Activated CD8-positive, alpha-beta memory T cell treated with anti-CD3 and anti-CD28 coated beads for 1 hour (primary cell): ENCODE data around the gene FCHSD2.
"Not testable (repeated sequence)": the region's sequence is repeated elsewhere in the genome, so short reads cannot be mapped to it uniquely, and the experiment has no call there.

Source experiments
- DNase-seq, 2 donors: peaks; one replicate each; pipeline ENCODE4 v3.0.0-alpha.2; 2020; ENCODE audit warnings: low read depth in 1 of 2; ENCODE audit errors: extremely low read depth in 1 of 2

Gene FCHSD2

DNA sequence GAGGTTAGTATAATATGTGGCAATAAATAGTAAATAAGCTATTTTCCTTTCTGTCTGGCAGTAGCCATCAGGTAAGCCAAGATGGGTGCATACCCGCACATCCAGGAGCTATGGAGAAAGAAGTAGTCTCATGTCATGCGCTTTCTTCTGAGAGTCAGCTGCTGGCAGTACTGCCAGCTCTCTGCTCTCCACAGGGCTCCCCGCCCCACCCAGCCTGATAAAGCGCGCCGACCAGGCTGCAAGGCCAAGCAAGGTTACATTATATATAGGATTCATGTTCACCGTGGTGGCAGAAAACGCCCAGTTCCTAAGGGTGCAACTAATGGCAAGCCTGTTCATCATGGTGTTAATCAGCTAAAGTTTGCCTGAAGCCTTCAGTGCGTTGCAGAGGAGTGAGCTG lies 201.7 kb downstream of the FCHSD2 start:
- no peak for DNase-seq

DNA sequence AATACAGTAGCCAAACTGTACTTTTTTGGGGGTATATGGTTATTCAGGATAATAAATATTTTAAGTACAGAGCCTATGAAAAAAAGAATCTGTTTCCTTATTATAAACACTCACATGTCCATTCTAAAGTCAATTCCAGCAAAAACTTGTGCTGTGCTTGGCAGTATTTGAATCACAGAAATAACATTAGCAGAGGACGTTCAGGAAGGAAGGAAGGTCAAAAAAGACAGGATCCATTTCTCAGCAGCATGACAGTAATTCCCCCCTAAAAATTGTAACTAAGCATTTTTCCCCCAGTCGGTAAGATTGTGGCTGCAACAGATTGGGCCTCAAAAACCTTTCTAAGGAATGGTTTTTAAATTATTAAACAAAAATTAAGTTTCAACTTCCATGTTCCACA lies 203.1 kb downstream of the FCHSD2 start:
- DNase-seq = no peak

DNA sequence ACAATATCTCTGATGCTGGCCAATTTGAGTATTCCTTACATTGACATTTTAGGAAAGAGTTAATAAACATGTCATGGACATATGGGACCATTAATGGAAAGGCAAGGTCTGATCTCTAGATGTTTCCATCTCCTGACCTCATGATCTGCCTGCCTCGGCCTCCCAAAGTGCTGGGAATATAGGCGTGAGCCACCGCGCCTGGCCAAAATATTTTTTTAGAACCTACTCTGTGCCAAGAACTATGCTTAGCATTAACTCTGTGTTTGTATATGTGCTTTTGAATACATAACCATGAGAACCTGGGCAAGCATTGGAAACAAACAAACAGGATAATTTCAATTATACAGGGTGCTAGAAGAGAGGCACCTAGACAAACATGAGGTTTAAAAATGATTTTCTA lies 204.7 kb downstream of the FCHSD2 start:
- DNase-seq = no peak

DNA sequence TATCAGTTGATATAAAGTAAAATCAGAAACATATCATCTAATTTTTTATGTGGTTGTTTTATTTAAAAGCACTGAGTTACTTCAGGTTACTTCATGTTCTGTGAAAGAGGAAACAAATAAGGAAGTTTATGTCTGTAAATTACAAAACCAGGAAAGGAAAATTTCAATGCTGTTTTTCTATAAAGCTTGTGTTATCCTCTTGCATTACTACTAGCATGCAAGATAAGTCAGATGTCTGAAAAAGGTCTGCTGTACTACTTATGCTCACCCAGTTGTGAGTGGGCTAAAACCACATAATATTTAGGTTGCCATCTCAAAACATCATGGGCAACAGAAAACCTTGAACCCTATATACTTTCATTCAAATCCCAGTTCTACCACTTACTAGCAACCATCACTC lies 206.4 kb downstream of the FCHSD2 start:
- DNase-seq = no peak

DNA sequence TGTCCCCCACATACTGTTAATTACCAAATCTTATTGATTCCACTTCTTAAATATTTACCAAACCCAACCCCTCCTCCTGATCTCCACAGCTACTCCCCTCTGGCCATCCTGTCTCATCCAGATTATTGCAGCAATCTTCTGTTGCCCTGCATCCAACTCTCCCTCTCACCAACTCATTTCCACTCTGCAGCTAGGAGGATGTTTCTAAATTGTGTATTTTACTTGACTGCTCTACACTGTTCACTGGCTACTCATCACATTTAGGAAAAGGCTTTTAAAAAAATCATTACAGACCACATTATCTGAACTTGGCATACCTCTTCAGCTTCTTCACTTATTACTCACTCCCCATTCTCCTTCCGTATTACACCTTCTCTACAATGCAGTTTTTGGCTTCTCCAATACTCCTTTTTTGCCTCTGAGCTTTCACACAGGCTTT lies 210.0 kb downstream of the FCHSD2 start:
- DNase-seq = no peak

DNA sequence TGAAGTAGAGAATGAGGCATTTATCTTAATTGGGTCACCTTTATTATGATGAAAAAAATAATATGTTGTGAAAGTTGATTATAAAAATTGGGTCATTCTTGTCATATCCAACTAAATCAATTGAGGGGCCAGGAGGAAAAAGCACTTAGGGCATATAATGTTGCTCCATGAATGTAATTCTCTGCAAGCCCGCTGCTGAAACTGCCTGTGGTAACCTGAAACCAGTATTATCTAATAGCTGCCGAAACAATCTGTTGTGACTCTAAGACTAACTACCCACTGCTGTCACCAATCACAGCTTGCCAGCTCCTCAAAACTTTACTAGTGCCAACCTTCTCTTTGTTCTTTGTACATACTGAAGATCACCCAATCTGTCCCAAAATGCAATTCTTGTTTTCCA lies 212.1 kb downstream of the FCHSD2 start:
- DNase-seq = no peak

DNA sequence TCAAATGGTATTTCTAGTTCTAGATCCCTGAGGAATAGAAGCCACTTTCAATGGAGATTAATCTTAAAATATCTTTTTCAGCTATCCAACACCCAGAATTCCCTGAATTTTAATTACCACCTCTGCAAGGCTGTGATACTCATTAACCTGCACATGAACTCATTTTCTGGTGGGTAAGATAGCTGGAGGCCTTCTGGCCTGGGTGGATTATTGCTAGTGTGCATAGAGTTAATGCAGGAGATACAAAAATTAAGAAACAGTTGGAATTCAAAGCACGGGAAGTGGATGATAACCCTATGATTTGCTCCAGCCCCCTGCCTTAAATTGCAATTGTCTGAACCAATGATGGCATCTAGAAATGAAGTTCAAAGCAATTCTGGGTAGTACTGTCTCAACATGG lies 212.9 kb downstream of the FCHSD2 start:
- DNase-seq = no peak

DNA sequence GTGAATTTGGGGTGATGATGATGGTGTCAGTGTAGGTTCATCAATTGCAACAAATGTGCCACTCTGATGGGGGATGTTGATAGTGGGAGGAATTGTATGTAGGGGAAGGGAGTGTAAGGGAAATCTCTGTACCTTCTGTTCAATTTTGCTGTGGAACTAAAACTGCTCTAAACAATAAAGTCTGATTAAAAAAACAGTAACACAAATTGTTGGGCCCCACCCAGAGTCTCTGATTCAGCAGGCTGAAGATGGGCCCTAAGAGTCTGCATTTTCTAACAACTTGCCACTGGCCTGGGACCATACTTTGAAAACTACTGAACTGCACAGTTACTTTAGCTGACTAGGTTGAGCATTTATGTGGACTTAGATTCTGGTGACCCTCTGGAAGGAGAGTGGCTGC lies 214.7 kb downstream of the FCHSD2 start:
- no peak for DNase-seq

DNA sequence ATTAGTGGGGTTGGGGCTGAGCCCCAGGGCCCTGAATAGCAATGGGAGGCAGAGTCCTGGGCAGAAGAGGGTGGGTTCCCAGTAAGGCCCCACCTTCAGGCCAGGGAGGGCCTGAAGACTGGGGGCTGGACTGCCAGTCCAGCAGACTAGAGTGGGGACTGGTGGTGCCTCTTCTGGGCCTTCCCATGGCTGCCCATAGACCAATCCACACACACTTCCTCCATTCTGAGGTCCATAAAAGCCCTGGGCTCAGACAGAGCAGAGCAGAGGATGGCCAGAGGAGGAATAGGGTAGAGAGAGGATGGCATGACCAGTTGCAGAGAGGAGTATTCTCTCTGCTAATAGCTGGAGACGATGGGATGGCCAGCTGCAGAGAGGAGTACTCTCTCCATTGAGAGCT lies 216.0 kb downstream of the FCHSD2 start:
- no peak for DNase-seq

DNA sequence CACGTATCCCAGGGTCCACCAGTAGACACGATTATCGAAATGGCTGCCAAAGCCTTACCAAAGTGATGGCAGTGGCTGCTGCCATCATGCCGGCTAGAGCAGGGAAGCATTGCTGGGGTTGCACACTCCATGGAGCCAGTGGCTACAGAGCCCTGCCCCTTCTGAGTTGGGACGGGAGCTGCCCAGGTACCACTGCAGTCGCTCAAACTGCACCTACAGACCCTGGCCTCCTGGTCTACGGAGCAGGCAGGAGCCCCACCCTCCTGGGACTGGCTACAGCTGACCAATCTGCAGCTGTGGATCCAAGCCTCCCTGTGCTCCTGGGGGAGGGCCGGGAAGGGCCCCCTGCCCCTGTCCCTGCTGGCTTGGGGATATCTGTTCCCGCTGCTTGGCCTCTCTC lies 216.5 kb downstream of the FCHSD2 start:
- DNase-seq = no peak

DNA sequence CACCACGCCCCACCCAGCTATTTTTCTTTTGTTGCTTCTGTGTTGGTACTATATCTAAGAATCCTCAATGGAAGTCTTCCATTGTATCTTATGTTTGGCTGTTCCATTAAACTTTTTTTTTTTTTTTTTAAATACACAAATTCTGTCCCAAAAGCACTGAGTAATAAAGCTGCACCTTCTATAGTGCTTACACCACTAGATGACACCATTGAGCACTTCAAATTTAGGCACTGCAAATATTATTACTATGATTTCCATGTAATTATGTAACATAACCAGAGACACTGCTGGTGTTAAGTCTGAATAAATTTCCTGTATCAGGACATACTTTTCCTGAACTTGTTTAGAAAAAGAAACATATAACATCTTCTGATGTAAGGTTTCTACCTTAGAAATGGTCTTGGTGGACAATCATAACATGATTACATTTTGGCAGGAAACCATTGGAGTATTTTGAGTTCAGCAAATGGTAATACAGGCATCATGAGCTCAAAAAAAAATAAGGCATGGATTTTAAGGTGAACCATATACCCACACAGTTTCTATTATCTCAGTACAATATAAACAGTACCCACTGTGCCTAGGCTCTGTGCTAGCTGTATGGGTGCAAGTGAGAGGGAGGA lies 217.4 kb downstream of the FCHSD2 start:
- no peak for DNase-seq

DNA sequence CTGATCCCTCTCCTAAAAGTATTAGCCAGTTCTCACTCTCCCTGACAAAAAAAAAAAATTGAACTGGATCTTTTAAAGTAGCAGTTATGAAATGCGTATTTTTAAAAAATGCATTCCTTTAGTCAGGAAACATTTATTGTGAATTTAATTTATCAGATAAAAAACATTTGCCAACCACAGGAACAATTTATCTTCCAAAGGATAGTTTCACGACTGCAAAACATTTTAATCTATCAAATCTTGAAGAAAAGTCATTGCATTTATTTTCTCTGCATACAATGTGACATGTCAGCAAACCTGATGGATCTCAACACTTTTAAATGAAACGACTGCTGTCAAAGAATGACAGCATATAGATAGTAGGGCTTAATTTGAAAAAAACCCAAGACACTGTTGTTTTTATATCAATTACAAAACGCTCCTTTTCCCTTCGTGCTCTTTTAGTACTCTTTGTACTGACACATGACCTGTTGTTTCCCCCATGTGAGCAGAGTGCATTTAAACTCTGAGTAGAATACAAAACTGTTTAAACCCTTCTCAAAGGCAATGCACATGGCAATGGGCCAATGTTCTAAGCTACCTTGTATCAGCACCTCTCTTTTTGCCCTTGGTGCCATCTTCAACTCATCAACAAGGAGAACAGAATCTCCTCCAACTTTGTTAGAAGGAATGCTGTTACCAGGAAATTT lies 220.9 kb downstream of the FCHSD2 start:
- no peak for DNase-seq

DNA sequence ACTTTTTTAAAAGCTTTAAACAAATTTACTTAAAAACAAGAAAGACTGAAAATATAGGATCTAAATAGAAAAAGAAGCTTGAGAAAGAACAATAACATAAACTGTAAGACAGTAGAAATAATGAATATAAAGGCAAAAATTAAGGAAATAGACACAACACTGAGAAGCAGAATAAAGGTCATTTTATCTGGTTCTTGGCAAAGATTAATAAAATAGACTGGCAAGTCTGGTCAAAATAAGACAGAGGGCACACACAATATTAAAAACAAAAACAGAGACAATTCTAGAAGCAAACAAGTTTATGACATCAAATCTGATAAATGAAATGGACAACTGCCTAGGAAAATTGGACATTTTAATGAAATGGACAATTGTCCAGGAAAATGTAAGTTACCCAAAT lies 222.1 kb downstream of the FCHSD2 start:
- DNase-seq = no peak

DNA sequence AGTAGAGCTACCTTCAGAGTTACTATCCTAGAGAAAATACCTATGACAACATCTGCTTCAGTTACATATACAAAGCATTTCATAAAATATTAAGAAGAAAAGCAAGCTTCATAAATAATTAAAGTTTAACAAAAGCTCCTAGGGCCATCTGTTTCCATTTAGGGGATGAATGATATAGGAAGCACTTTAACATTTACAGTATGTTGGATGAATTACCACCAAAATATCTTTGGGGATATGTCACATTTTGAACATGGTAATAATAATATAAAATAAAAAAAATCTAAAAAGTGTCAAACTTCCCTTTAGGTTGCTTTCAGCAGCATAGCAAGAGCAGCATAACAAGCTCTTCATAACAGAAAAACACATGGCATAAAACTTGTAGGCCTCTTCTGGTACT lies 223.3 kb downstream of the FCHSD2 start:
- no peak for DNase-seq

DNA sequence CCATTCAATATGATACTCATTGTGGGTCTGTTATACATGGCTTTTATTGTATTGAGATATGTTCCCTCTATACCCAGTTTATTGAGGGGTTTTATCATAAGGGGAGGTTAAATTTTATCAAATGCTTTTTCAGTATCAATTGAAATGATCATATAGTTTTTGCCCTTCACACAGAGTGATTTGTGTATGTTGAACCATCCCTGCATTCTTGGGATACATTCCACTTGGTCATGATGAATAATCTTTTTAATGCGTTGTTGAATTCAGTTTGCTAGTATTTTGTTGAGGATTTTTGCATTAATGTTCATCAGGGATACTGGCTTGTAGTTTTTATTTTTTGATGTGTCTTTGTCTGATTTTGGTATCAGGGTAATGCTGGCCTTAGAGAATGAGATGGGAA lies 229.9 kb downstream of the FCHSD2 start:
- no peak for DNase-seq

DNA sequence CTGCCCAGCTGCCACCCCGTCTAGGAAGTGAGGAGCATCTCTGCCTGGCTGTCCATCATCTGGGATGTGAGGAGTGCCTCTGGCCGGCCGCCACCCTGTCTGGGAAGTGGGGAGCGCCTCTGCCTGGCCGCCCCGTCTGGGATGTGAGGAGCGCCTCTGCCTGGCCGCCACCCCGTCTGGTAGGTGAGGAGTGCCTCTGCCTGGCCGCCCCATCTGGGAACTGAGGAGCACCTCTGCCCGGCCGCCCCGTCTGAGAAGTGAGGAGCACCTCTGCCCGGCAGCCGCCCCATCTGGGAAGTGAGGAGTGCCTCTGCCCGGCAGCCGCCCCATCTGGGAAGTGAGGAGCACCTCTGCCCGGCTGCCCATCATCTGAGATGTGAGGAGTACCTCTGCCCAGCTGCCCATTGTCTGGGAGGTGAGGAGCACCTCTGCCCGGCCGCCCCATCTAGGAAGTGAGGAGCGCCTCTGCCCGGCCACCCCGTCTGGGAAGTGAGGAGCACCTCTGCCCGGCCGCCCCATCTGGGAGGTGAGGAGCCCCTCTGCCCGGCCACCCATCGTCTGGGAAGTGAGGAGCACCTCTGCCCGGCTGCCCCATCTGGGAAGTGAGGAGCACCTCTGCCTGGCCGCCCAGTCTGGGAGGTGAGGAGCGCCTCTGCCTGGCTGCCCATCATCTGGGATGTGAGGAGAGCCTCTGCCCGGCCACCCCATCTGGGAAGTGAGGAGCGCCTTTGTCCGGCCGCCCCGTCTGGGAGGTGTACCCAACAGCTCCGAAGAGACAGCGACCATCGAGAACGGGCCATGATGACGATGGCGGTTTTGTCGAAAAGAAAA lies 232.3 kb downstream of the FCHSD2 start:
- DNase-seq = not testable (repeated sequence)

DNA sequence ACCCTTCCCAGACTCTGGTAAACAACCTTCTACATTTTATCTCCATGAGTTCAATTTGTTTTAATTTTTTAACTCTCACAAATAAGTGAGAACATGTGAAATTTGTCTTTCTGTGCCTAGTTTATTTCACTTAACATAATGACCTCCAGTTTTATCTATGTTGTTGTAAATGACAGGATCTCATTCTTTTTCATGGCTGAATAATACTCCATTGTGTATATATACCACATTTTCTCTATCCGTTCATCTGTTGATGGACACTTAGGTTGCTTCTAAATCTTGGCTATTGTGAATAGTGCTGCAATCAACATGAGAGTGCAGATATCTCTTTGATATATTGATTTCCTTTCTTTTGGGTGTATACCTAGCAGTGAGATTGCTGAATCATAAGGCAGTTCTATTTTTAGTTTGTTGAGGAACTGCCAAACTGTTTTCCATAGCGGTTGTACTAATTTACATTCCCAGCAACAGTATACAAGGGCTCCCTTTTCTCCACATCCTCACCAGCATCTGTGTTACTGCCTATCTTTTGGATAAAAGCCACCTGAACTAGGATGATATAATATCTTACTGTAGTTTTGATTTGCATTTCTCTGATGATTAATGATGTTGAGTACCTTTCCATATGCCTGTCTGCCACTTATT lies 234.0 kb downstream of the FCHSD2 start:
- no peak for DNase-seq

DNA sequence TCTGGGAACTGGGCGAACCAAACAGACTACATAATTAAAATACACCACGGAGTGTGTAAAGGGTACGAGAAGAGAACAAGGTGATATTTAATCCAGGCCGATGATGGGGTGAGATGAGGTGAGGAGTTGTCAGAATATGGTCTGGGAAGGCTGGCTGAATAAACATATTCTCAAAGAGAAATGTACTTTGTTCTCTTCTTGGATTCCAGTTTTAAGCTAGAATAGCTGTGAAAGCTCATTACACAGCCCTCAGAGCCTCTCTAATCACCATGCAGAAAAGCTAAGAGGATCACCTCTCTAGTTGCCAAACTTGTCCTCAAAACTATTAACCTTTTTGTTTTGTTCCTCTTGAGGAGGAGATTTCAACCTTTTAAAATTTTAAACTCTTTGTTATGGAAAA lies 238.1 kb downstream of the FCHSD2 start:
- DNase-seq = no peak

DNA sequence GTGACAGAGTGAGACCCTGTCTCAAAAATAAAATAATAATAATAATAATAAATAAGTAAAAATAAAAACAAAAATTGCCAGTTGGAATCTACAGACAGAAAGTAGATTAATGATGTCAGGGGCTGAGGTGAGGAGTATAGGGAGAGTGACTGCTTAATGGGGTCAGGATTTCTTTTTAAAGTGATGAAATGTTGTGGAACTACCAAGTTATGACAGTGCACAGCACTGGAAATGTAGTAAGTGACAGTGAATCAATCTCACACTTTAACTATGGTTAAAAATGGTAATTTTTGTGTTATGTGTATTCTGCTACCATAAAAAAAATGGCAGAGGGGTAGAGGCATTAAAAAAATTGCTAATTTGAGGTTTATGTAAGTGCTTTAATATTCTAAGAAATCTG lies 240.7 kb downstream of the FCHSD2 start:
- DNase-seq = no peak

DNA sequence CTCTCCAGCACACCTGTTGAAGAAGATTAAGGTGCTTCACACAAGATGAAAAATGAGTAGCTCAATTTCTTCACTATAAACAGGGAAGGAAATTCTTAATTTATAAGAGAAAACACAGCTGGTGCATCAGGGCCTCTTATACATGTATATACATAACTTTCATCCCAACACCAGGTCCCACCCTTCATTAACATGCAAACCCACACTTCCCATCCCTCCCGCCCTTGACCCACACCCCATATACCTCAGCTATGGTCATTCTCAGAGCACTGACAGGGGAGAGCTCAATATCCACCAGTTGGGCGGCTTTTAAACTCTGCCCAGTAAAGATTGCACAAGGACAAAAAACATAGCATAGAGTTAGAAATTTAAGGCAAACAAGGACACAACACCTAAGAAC lies 242.1 kb downstream of the FCHSD2 start:
- no peak for DNase-seq

DNA sequence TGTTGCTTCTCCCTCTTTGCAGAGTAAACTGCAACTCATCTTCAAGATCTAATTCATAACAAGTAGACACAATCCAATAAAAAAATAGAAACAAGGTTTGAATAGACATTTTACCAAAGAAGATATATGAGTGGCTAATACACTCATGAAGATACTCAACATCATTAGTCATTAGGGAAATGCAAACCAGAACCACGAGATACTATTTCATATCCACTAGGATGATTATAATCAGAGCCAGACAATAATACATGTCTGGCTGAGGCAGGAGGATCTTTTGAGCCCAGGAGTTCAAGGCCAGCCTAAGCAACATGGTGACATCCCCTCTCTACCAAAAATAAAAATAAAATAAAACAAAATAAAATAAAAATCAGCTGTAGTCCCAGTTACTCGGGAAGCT lies 242.9 kb downstream of the FCHSD2 start:
- DNase-seq = no peak

DNA sequence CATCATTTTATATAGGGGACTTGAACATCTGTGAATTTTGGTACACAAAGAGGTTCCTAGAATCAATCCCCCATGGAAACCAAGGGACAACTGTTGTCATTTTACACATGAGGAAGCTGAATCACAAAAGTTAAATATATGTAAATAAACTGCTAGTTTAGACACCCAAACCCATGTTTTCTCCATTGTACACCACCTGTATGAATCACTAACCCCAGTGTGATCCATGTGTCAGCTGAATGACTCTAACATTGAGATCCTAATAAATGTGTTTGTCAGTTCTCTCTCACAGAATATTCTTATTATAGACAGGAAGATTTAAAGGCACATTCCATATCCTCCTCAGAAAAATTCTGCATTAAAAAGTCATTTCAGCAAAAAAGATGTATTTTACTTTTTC lies 244.6 kb downstream of the FCHSD2 start:
- no peak for DNase-seq
